Keratinocyte (primary cell): Measurements from ENCODE around the gene PTPA. TPM values are rescaled to one million over a fixed set of nuclear protein-coding genes. Genes with fewer than 3 reads are reported as not detected.

Source experiments
- DNase-seq: peaks from one replicate; pipeline ENCODE4 v3.0.0-alpha.2; 2011; ENCODE audit warnings: low read depth, missing footprints, low spot score
- FAIRE-seq: peaks from 2 replicates; lab custom pipeline; 2011; peaks lifted over from hg19 to GRCh38; lab: Jason Lieb, UNC
- H2AFZ ChIP-seq: 2 replicates; pipeline ENCODE4 v1.6.0; 2012; ENCODE audit warnings: low read length, control low read depth, inconsistent platforms; ENCODE audit not compliant: control insufficient read depth
- H3K27ac ChIP-seq: 2 replicates; pipeline ENCODE4 v1.5.1; 2011; ENCODE audit warnings: low read length; ENCODE audit not compliant: control insufficient read depth, insufficient read depth
- H3K27me3 ChIP-seq: 3 replicates; pipeline ENCODE4 v1.6.0; 2011; ENCODE audit warnings: low read length; ENCODE audit not compliant: control insufficient read depth, insufficient read depth; ENCODE audit errors: extremely low read depth
- H3K36me3 ChIP-seq, 2 experiments: 2 replicates in 1 of 2; 3 replicates in 1 of 2; pipeline ENCODE4 v1.5.1; 2011; ENCODE audit warnings: low read length in 2 of 2, mild to moderate bottlenecking in 1 of 2; ENCODE audit not compliant: control insufficient read depth in 2 of 2, insufficient read depth in 2 of 2; ENCODE audit errors: extremely low read depth in 1 of 2
- H3K4me1 ChIP-seq: 3 replicates; pipeline ENCODE4 v1.5.1; 2011; ENCODE audit warnings: low read length; ENCODE audit not compliant: control insufficient read depth, insufficient read depth; ENCODE audit errors: extremely low read depth
- H3K4me2 ChIP-seq: 3 replicates; pipeline ENCODE4 v1.6.0; 2011; ENCODE audit warnings: low read depth, low read length; ENCODE audit not compliant: control insufficient read depth, insufficient read depth; ENCODE audit errors: extremely low read depth
- H3K4me3 ChIP-seq, 3 experiments: fragments of 200-600 bp in 1 of 3; sonication (generic) in 1 of 3; 2 replicates in 2 of 3; 3 replicates in 1 of 3; pipeline ENCODE4 v1.5.1; 2011 to 2016; ENCODE audit warnings: low read length in 3 of 3, mild to moderate bottlenecking in 3 of 3, control low read depth in 2 of 3, inconsistent platforms in 1 of 3, low read depth in 1 of 3, mixed read lengths in 1 of 3, mixed run types in 1 of 3, moderate library complexity in 1 of 3; ENCODE audit not compliant: control insufficient read depth in 2 of 3, insufficient read depth in 2 of 3; ENCODE audit errors: extremely low read depth in 1 of 3
- H3K79me2 ChIP-seq: 2 replicates; pipeline ENCODE4 v1.6.0; 2012; ENCODE audit warnings: low read length; ENCODE audit not compliant: control insufficient read depth, insufficient read depth
- H3K9ac ChIP-seq: 3 replicates; pipeline ENCODE4 v1.6.0; 2011; ENCODE audit warnings: low read length; ENCODE audit not compliant: control insufficient read depth, insufficient read depth; ENCODE audit errors: extremely low read depth
- H3K9me1 ChIP-seq: 3 replicates; pipeline ENCODE4 v1.6.0; 2011; ENCODE audit warnings: low read length; ENCODE audit not compliant: control insufficient read depth, insufficient read depth; ENCODE audit errors: extremely low read depth
- H3K9me3 ChIP-seq: 2 replicates; pipeline ENCODE4 v1.5.1; 2012; ENCODE audit warnings: low read depth, low read length; ENCODE audit not compliant: control insufficient read depth
- H4K20me1 ChIP-seq: 3 replicates; pipeline ENCODE4 v1.6.0; 2011; ENCODE audit warnings: low read length; ENCODE audit not compliant: control insufficient read depth, insufficient read depth; ENCODE audit errors: extremely low read depth
- EZH2 ChIP-seq: IDR thresholded peaks from one replicate; pipeline ENCODE4 v1.6.1; 2012; ENCODE audit warnings: inconsistent platforms, mild to moderate bottlenecking, low read length, moderate library complexity
- dilution Hi-C: fragments of 300-500 bp; cut with MboI; formaldehyde crosslinking; loops from one replicate; pipeline ENCODE4 v1.7.0; 2020; ENCODE audit warnings: low sequenced_read_pairs; ENCODE audit not compliant: extremely low pct_ligation_motif_present
- polyA plus RNA-seq, 5 experiments: library from polyadenylated mRNA; depleted of rRNA in 3 of 5; stranded (reverse) in 3 of 5; stranded (forward) in 1 of 5; unstranded in 1 of 5; fragments of >200 nt; gene quantifications; 1 replicate in 1 of 5; 2 replicates in 3 of 5; 3 replicates in 1 of 5; pipeline versions ENCODE4 v1.2.1 to v1.2.3, GENCODE V29; 2011 to 2012; ENCODE audit warnings: missing spikeins in 2 of 5, low read depth in 1 of 5, low replicate concordance in 1 of 5
- TF ChIP-seq, protein P1 (sequence below), 3 experiments: IDR thresholded peaks in 1 of 3; conservative IDR thresholded peaks in 1 of 3; optimal IDR thresholded peaks in 1 of 3; 2 replicates in 2 of 3; 3 replicates in 1 of 3; pipeline versions ENCODE3 to v1.5.1; 2011; ENCODE audit warnings: low read length in 3 of 3, mild to moderate bottlenecking in 3 of 3, moderate library complexity in 2 of 3, control low read depth in 1 of 3, inconsistent platforms in 1 of 3; ENCODE audit not compliant: insufficient read depth in 2 of 3; ENCODE audit errors: extremely low read depth in 1 of 3

The PTPA gene
- polyA plus RNA-seq, 1 donor (not counting 4 experiments of a cell fraction or from before 2014, with no cell fraction given), result 98.0 TPM

DNA sequence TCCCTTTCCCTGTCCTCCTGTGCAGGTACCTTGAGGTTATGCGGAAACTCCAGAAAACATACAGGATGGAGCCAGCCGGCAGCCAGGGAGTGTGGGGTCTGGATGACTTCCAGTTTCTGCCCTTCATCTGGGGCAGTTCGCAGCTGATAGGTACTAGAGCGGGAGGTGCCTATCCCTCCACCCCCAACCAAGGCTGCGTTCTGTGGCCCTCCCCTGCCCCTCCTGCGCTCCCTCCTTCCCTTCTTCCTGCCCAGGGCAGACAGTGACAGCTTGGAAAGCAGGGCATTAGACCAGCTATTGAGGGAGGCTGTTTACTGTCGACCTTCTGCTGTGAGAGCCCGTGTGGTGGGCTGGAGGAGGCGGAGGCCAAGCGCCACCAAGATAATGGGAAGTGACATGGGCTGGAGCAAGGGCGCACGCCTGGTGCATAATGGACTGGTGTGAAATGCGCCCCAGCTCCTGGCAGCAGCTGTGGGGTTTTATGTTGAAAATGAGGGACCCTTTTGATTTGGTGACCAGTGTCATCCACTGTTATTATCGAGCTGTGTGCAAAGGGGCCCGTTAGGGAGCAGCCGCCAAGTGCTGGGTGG lies 25.3 kb downstream of the PTPA start:
- no peak for TF ChIP-seq EZH2
- TF ChIP-seq, protein P1, sequence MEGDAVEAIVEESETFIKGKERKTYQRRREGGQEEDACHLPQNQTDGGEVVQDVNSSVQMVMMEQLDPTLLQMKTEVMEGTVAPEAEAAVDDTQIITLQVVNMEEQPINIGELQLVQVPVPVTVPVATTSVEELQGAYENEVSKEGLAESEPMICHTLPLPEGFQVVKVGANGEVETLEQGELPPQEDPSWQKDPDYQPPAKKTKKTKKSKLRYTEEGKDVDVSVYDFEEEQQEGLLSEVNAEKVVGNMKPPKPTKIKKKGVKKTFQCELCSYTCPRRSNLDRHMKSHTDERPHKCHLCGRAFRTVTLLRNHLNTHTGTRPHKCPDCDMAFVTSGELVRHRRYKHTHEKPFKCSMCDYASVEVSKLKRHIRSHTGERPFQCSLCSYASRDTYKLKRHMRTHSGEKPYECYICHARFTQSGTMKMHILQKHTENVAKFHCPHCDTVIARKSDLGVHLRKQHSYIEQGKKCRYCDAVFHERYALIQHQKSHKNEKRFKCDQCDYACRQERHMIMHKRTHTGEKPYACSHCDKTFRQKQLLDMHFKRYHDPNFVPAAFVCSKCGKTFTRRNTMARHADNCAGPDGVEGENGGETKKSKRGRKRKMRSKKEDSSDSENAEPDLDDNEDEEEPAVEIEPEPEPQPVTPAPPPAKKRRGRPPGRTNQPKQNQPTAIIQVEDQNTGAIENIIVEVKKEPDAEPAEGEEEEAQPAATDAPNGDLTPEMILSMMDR (optimal IDR thresholded peaks at IDR 0.05 in 1 of 3, IDR thresholded peaks at IDR 0.05 in 1 of 3, conservative IDR thresholded peaks at IDR 0.05 in 1 of 3; ENCODE audit: extremely low read depth in 1 of 3, insufficient read depth in 2 of 3, low read length in 3 of 3), result no peak
- DNase-seq (no peak), FAIRE-seq (no peak)
- Histone ChIP-seq H4K20me1 (no peaks in the 10 kb centered on the region), H3K9me1 (peaks cover 2% of the 10 kb centered on the region), H3K36me3 (peaks cover 10 to 11% of the 10 kb centered on the region in 2 experiments), H3K27me3 (no peaks in the 10 kb centered on the region), H3K9me3 (no peaks in the 10 kb centered on the region), H3K9ac (no peak overlapping the region), H3K27ac (no peak overlapping the region), H3K4me3 (no peak overlapping the region), H2AFZ (no peak overlapping the region), H3K79me2 (no peaks in the 10 kb centered on the region), H3K4me1 (peaks cover 28% of the 10 kb centered on the region), H3K4me2 (no peak overlapping the region)
- dilution Hi-C loops, result no loop called here

DNA sequence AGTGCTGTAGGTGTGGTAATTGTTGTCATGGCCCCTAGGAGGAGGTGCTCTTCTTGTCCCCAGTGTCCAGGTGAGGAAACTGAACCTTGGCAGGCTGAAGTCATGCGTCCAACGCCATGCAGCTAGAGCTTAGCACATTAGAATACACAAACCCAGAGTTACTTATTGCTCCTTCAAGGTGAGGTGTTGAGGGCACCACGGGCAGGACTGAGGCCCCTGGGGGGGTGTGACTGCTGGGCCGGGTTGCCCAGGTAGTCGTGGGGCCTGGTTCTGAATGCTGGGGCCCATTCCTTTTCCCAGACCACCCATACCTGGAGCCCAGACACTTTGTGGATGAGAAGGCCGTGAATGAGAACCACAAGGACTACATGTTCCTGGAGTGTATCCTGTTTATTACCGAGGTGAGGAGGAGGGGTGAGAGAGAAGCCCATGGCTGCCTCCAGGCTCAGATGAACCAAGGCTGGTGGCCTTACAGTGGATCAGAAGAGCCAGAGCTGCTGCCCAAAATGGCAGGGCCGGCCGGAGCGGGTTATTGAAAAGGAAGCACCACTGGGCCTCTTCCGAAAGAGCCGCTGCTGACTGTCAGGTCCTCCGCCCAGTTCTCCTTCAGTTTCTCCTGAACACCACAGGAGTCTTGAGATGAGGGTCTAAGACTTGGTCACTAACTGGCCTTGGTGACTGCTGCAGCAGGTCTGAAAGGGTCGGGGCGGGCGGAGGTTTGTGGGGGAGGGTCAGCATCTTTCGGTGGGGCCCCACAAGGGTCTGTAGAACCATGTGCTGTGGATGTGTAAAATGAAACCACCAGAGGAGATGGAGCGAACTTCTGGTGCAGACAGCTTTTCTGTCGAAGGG lies 26.3 kb downstream of the PTPA start:
- Histone ChIP-seq H3K27me3 (no peaks in the 10 kb centered on the region), H4K20me1 (no peaks in the 10 kb centered on the region), H3K4me1 (peaks cover 37% of the 10 kb centered on the region), H3K79me2 (peaks cover 6% of the 10 kb centered on the region), H3K9me3 (no peaks in the 10 kb centered on the region), H3K9me1 (peaks cover 2% of the 10 kb centered on the region), H3K36me3 (peaks cover 15% of the 10 kb centered on the region in 2 experiments), H3K9ac (no peak overlapping the region), H3K27ac (no peak overlapping the region), H3K4me2 (no peak overlapping the region), H2AFZ (no peak overlapping the region), H3K4me3 (no peak overlapping the region)
- DNase-seq, result no peak
- no peak for FAIRE-seq
- TF ChIP-seq EZH2, result no peak
- TF ChIP-seq, protein P1 (optimal IDR thresholded peaks at IDR 0.05 in 1 of 3, IDR thresholded peaks at IDR 0.05 in 1 of 3, conservative IDR thresholded peaks at IDR 0.05 in 1 of 3; ENCODE audit: extremely low read depth in 1 of 3, insufficient read depth in 2 of 3, low read length in 3 of 3), result no peak
- dilution Hi-C loops, result no loop called here
